ENCODE measurements around the gene SUCLA2. TPM values are rescaled to one million over a fixed set of nuclear protein-coding genes. Genes with fewer than 3 reads are reported as not detected.

The SUCLA2 gene
- total and polyA plus RNA-seq, 2 experiments from 2014 or later: 56.0 to 84.2 TPM

DNA sequence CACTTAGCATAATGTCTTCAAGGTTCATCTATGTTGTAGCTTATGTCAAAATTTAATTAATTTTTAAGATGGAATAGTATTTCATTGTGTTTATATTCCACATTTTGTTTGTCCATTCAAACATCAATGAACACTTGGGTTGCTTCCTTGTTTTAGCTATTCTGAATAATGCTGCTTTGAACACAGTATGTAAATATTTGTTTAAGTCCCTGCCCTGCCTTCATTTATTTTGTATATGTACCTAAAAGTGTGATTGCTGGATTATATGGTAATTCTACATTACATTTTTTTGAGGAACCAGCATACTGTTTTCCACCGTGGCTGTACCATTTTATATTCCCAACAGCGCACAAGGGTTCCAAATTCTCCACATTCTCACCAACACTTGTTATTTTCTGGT lies 17.6 kb upstream of the SUCLA2 start:
- no peaks in the 10 kb centered on the region for H3K4me1 ChIP-seq (ENCODE audit: insufficient read depth)

More for the DNA sequence above, 17.6 kb upstream of the SUCLA2 start:
- no peak for DNase-seq (ENCODE audit: low spot score)
- Histone ChIP-seq H3K36me3 (ENCODE audit: insufficient read depth) (no peaks in the 10 kb centered on the region), H3K27me3 (ENCODE audit: insufficient read depth) (no peaks in the 10 kb centered on the region), H3K4me2 (no peak overlapping the region), H3K79me2 (replicated peaks; ENCODE audit: insufficient read depth) (no peaks in the 10 kb centered on the region), H3F3A (replicated peaks; ENCODE audit: low read depth) (no peaks in the 10 kb centered on the region), H2AFZ (no peak overlapping the region), H3K4me3 (no peak overlapping the region), H3K27ac (ENCODE audit: low read depth) (no peak overlapping the region), H3K9me2 (ENCODE audit: insufficient read depth) (no peaks in the 10 kb centered on the region), H4K20me1 (replicated peaks; ENCODE audit: insufficient read depth) (no peaks in the 10 kb centered on the region)
- Mint-ChIP-seq H3K27ac (no peak overlapping the region), H3K4me3 (no peak overlapping the region), H3K4me1 (no peaks in the 10 kb centered on the region), H3K27me3 (ENCODE audit: insufficient read depth, low read depth, poor library complexity) (peaks cover 7% of the 10 kb centered on the region), H3K36me3 (ENCODE audit: low read depth) (peaks cover 4% of the 10 kb centered on the region; the same call in 2 of the 3 replicates), H3K9me3 (peaks cover 7% of the 10 kb centered on the region)
- TF ChIP-seq ZNF114 (CRISPR knock-in tag; IDR thresholded peaks at IDR 0.05) (no peak), NANOG (IDR thresholded peaks at IDR 0.05; ENCODE audit: borderline replicate concordance) (no peak), JUNB (IDR thresholded peaks at IDR 0.05; ENCODE audit: unreplicated experiment) (no peak), ZNF331 (CRISPR knock-in tag; IDR thresholded peaks at IDR 0.05; ENCODE audit: low read depth) (no peak), CREB1 (CRISPR knock-in tag; IDR thresholded peaks at IDR 0.05; ENCODE audit: low read depth) (no peak), EZH2 (IDR thresholded peaks at IDR 0.05; ENCODE audit: low read depth, unreplicated experiment) (no peak), EZH2phosphoT487 (IDR thresholded peaks at IDR 0.05; ENCODE audit: unreplicated experiment) (no peak), STAT1 (IDR thresholded peaks at IDR 0.05; ENCODE audit: unreplicated experiment) (no peak), POLR2AphosphoS5 (IDR thresholded peaks at IDR 0.05; ENCODE audit: low read depth) (no peak)
- TF ChIP-seq, protein P1, sequence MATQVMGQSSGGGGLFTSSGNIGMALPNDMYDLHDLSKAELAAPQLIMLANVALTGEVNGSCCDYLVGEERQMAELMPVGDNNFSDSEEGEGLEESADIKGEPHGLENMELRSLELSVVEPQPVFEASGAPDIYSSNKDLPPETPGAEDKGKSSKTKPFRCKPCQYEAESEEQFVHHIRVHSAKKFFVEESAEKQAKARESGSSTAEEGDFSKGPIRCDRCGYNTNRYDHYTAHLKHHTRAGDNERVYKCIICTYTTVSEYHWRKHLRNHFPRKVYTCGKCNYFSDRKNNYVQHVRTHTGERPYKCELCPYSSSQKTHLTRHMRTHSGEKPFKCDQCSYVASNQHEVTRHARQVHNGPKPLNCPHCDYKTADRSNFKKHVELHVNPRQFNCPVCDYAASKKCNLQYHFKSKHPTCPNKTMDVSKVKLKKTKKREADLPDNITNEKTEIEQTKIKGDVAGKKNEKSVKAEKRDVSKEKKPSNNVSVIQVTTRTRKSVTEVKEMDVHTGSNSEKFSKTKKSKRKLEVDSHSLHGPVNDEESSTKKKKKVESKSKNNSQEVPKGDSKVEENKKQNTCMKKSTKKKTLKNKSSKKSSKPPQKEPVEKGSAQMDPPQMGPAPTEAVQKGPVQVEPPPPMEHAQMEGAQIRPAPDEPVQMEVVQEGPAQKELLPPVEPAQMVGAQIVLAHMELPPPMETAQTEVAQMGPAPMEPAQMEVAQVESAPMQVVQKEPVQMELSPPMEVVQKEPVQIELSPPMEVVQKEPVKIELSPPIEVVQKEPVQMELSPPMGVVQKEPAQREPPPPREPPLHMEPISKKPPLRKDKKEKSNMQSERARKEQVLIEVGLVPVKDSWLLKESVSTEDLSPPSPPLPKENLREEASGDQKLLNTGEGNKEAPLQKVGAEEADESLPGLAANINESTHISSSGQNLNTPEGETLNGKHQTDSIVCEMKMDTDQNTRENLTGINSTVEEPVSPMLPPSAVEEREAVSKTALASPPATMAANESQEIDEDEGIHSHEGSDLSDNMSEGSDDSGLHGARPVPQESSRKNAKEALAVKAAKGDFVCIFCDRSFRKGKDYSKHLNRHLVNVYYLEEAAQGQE (IDR thresholded peaks at IDR 0.05; ENCODE audit: unreplicated experiment): no peak
- TF ChIP-seq, protein P2, sequence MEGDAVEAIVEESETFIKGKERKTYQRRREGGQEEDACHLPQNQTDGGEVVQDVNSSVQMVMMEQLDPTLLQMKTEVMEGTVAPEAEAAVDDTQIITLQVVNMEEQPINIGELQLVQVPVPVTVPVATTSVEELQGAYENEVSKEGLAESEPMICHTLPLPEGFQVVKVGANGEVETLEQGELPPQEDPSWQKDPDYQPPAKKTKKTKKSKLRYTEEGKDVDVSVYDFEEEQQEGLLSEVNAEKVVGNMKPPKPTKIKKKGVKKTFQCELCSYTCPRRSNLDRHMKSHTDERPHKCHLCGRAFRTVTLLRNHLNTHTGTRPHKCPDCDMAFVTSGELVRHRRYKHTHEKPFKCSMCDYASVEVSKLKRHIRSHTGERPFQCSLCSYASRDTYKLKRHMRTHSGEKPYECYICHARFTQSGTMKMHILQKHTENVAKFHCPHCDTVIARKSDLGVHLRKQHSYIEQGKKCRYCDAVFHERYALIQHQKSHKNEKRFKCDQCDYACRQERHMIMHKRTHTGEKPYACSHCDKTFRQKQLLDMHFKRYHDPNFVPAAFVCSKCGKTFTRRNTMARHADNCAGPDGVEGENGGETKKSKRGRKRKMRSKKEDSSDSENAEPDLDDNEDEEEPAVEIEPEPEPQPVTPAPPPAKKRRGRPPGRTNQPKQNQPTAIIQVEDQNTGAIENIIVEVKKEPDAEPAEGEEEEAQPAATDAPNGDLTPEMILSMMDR (conservative IDR thresholded peaks at IDR 0.05; ENCODE audit: low read depth in 2 of 2): no peak
- TF ChIP-seq, protein P3, sequence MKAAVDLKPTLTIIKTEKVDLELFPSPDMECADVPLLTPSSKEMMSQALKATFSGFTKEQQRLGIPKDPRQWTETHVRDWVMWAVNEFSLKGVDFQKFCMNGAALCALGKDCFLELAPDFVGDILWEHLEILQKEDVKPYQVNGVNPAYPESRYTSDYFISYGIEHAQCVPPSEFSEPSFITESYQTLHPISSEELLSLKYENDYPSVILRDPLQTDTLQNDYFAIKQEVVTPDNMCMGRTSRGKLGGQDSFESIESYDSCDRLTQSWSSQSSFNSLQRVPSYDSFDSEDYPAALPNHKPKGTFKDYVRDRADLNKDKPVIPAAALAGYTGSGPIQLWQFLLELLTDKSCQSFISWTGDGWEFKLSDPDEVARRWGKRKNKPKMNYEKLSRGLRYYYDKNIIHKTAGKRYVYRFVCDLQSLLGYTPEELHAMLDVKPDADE (IDR thresholded peaks at IDR 0.05): no peak
- TF ChIP-seq, protein P4, sequence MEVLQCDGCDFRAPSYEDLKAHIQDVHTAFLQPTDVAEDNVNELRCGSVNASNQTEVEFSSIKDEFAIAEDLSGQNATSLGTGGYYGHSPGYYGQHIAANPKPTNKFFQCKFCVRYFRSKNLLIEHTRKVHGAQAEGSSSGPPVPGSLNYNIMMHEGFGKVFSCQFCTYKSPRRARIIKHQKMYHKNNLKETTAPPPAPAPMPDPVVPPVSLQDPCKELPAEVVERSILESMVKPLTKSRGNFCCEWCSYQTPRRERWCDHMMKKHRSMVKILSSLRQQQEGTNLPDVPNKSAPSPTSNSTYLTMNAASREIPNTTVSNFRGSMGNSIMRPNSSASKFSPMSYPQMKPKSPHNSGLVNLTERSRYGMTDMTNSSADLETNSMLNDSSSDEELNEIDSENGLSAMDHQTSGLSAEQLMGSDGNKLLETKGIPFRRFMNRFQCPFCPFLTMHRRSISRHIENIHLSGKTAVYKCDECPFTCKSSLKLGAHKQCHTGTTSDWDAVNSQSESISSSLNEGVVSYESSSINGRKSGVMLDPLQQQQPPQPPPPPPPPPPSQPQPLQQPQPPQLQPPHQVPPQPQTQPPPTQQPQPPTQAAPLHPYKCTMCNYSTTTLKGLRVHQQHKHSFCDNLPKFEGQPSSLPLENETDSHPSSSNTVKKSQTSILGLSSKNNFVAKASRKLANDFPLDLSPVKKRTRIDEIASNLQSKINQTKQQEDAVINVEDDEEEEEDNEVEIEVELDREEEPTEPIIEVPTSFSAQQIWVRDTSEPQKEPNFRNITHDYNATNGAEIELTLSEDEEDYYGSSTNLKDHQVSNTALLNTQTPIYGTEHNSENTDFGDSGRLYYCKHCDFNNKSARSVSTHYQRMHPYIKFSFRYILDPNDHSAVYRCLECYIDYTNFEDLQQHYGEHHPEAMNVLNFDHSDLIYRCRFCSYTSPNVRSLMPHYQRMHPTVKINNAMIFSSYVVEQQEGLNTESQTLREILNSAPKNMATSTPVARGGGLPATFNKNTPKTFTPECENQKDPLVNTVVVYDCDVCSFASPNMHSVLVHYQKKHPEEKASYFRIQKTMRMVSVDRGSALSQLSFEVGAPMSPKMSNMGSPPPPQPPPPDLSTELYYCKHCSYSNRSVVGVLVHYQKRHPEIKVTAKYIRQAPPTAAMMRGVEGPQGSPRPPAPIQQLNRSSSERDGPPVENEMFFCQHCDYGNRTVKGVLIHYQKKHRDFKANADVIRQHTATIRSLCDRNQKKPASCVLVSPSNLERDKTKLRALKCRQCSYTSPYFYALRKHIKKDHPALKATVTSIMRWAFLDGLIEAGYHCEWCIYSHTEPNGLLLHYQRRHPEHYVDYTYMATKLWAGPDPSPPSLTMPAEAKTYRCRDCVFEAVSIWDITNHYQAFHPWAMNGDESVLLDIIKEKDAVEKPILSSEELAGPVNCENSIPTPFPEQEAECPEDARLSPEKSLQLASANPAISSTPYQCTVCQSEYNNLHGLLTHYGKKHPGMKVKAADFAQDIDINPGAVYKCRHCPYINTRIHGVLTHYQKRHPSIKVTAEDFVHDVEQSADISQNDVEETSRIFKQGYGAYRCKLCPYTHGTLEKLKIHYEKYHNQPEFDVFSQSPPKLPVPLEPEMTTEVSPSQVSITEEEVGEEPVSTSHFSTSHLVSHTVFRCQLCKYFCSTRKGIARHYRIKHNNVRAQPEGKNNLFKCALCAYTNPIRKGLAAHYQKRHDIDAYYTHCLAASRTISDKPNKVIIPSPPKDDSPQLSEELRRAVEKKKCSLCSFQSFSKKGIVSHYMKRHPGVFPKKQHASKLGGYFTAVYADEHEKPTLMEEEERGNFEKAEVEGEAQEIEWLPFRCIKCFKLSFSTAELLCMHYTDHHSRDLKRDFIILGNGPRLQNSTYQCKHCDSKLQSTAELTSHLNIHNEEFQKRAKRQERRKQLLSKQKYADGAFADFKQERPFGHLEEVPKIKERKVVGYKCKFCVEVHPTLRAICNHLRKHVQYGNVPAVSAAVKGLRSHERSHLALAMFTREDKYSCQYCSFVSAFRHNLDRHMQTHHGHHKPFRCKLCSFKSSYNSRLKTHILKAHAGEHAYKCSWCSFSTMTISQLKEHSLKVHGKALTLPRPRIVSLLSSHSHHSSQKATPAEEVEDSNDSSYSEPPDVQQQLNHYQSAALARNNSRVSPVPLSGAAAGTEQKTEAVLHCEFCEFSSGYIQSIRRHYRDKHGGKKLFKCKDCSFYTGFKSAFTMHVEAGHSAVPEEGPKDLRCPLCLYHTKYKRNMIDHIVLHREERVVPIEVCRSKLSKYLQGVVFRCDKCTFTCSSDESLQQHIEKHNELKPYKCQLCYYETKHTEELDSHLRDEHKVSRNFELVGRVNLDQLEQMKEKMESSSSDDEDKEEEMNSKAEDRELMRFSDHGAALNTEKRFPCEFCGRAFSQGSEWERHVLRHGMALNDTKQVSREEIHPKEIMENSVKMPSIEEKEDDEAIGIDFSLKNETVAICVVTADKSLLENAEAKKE (CRISPR knock-in tag; IDR thresholded peaks at IDR 0.05): no peak
- ATAC-seq: no peak

All from GM23338 (cell line).